H1 (cell line): ENCODE results near the gene PLCL1. TPM values are rescaled to one million over a fixed set of nuclear protein-coding genes. Genes with fewer than 3 reads are reported as not detected.

Experiments used
- CTCF ChIA-PET: fragments of 300-600 bp; sonication (Branson Sonifier 250); formaldehyde crosslinking; loops from one replicate; lab custom pipeline; 2021; ENCODE audit not compliant: partially characterized antibody; lab: Charles Lee
- POLR2A ChIA-PET: fragments of 300-600 bp; sonication (Branson Sonifier 250); formaldehyde crosslinking; loops from one replicate; lab custom pipeline; 2021; ENCODE audit warnings: inconsistent platforms; ENCODE audit not compliant: partially characterized antibody; lab: Charles Lee
- DNase-seq, 2 experiments: peaks; one replicate each; pipeline versions ENCODE4 v3.0.0 to v3.0.0-alpha.2; 2010 to 2022; ENCODE audit warnings: low spot score in 2 of 2, low read depth in 1 of 2, mixed read lengths in 1 of 2
- FAIRE-seq: peaks from 2 replicates; lab custom pipeline; 2011; peaks lifted over from hg19 to GRCh38; lab: Jason Lieb, UNC
- H2AFZ ChIP-seq: 2 replicates; pipeline ENCODE4 v1.8.1; 2012; ENCODE audit warnings: low read length, inconsistent platforms
- H2AK5ac ChIP-seq: 2 replicates; pipeline ENCODE4 v1.6.1; 2013; ENCODE audit warnings: low read depth, low read length
- H2BK120ac ChIP-seq: replicated peaks from 2 replicates; pipeline ENCODE3; 2013; ENCODE audit warnings: low read depth, low read length, inconsistent platforms
- H2BK12ac ChIP-seq: 2 replicates; pipeline ENCODE4 v1.6.1; 2013; ENCODE audit warnings: low read depth, low read length
- H2BK15ac ChIP-seq: 2 replicates; pipeline ENCODE4 v1.6.1; 2013; ENCODE audit warnings: low read length
- H2BK20ac ChIP-seq: 2 replicates; pipeline ENCODE4 v1.6.1; 2013; ENCODE audit warnings: low read length
- H2BK5ac ChIP-seq: 2 replicates; pipeline ENCODE4 v1.6.1; 2013; ENCODE audit warnings: low read depth, low read length
- H3K14ac ChIP-seq: 2 replicates; pipeline ENCODE4 v1.6.1; 2013; ENCODE audit warnings: inconsistent platforms; ENCODE audit not compliant: insufficient read length
- H3K18ac ChIP-seq: 2 replicates; pipeline ENCODE4 v1.6.1; 2013; ENCODE audit warnings: low read length; ENCODE audit errors: extremely low read depth
- H3K23ac ChIP-seq: 2 replicates; pipeline ENCODE4 v1.6.1; 2013; ENCODE audit warnings: inconsistent platforms; ENCODE audit not compliant: insufficient read length
- H3K23me2 ChIP-seq: 2 replicates; pipeline ENCODE4 v1.6.1; 2013; ENCODE audit warnings: low read depth, low read length
- H3K27ac ChIP-seq: 2 replicates; pipeline ENCODE4 v1.6.1; 2011; ENCODE audit warnings: low read depth, low read length, inconsistent platforms
- H3K27me3 ChIP-seq, 4 experiments: replicated peaks in 1 of 4; 1 replicate in 1 of 4; 2 replicates in 3 of 4; pipeline versions ENCODE4 v1.6.1 to v1.8.1; 2011 to 2013; ENCODE audit warnings: low read length in 3 of 4, mild to moderate bottlenecking in 3 of 4, inconsistent platforms in 2 of 4, mixed read lengths in 2 of 4, moderate library complexity in 1 of 4; ENCODE audit not compliant: control insufficient read depth in 3 of 4, insufficient read depth in 3 of 4; ENCODE audit errors: extremely low read depth in 1 of 4
- H3K36me3 ChIP-seq, 4 experiments: 2 replicates each; pipeline versions ENCODE4 v1.6.1 to v1.8.1; 2011 to 2013; ENCODE audit warnings: mild to moderate bottlenecking in 4 of 4, low read length in 3 of 4, moderate library complexity in 2 of 4, control low read depth in 1 of 4, inconsistent platforms in 1 of 4; ENCODE audit not compliant: insufficient read depth in 4 of 4, control insufficient read depth in 2 of 4
- H3K4ac ChIP-seq: replicated peaks from 2 replicates; pipeline ENCODE3; 2013; ENCODE audit warnings: low read length, low read depth, mixed read lengths, inconsistent platforms; ENCODE audit not compliant: insufficient read length
- H3K4me1 ChIP-seq, 4 experiments: replicated peaks in 1 of 4; 1 replicate in 1 of 4; 2 replicates in 3 of 4; pipeline versions ENCODE4 v1.6.1 to v1.8.1; 2011 to 2013; ENCODE audit warnings: low read length in 3 of 4, inconsistent platforms in 2 of 4, mixed read lengths in 1 of 4; ENCODE audit not compliant: insufficient read depth in 4 of 4, control insufficient read depth in 3 of 4
- H3K4me2 ChIP-seq, 2 experiments: 2 replicates each; pipeline versions ENCODE4 v1.6.1 to v1.8.1; 2011 to 2013; ENCODE audit warnings: low read depth in 2 of 2, low read length in 2 of 2, control low read depth in 1 of 2, inconsistent platforms in 1 of 2, mild to moderate bottlenecking in 1 of 2; ENCODE audit not compliant: insufficient read depth in 1 of 2
- H3K4me3 ChIP-seq, 4 experiments: fragments of 200-600, 300-600 bp in 1 of 4; sonication (generic), shearing (Covaris generic), sonication (Bioruptor Twin) in 1 of 4; 2 replicates each; pipeline versions ENCODE4 v1.5.1 to v1.8.1; 2011 to 2016; ENCODE audit warnings: low read length in 4 of 4, low read depth in 3 of 4, control low read depth in 2 of 4, inconsistent platforms in 2 of 4, mild to moderate bottlenecking in 2 of 4, mixed read lengths in 1 of 4, moderate library complexity in 1 of 4; ENCODE audit not compliant: insufficient read depth in 2 of 4; ENCODE audit errors: extremely low read depth in 1 of 4
- H3K56ac ChIP-seq: replicated peaks from 2 replicates; pipeline ENCODE3; 2013; ENCODE audit warnings: low read depth, mild to moderate bottlenecking, mixed read lengths, low read length, inconsistent platforms; ENCODE audit not compliant: insufficient read length
- H3K79me1 ChIP-seq: 2 replicates; pipeline ENCODE4 v1.6.1; 2013; ENCODE audit warnings: low read depth, low read length, control low read depth
- H3K79me2 ChIP-seq, 2 experiments: 2 replicates each; pipeline versions ENCODE4 v1.6.1 to v1.8.1; 2012 to 2013; ENCODE audit warnings: low read length in 2 of 2, mild to moderate bottlenecking in 2 of 2, inconsistent platforms in 1 of 2; ENCODE audit not compliant: insufficient read depth in 2 of 2, control insufficient read depth in 1 of 2
- H3K9ac ChIP-seq, 4 experiments: replicated peaks in 1 of 4; 1 replicate in 1 of 4; 2 replicates in 3 of 4; pipeline versions ENCODE4 v1.6.1 to v1.8.1; 2011 to 2013; ENCODE audit warnings: low read depth in 3 of 4, low read length in 3 of 4, control low read depth in 2 of 4, mild to moderate bottlenecking in 2 of 4, moderate library complexity in 2 of 4, inconsistent platforms in 1 of 4; ENCODE audit errors: extremely low read depth in 1 of 4
- H3K9me3 ChIP-seq, 2 experiments: 2 replicates each; pipeline versions ENCODE4 v1.6.1 to v1.8.1; 2012 to 2013; ENCODE audit warnings: mild to moderate bottlenecking in 2 of 2, moderate library complexity in 2 of 2, control low read depth in 1 of 2, inconsistent platforms in 1 of 2, low read depth in 1 of 2, low read length in 1 of 2, mixed read lengths in 1 of 2; ENCODE audit not compliant: insufficient read depth in 2 of 2
- H4K20me1 ChIP-seq, 2 experiments: replicated peaks in 1 of 2; 2 replicates each; pipeline versions ENCODE3 to v1.8.1; 2011 to 2013; ENCODE audit warnings: inconsistent platforms in 2 of 2, low read length in 2 of 2, mild to moderate bottlenecking in 1 of 2; ENCODE audit not compliant: insufficient read depth in 2 of 2, control insufficient read depth in 1 of 2
- H4K5ac ChIP-seq: 2 replicates; pipeline ENCODE4 v1.6.1; 2013; ENCODE audit warnings: low read length, low read depth, mixed read lengths, inconsistent platforms; ENCODE audit not compliant: insufficient read length
- H4K8ac ChIP-seq: 2 replicates; pipeline ENCODE4 v1.8.0; 2013; ENCODE audit warnings: mild to moderate bottlenecking, moderate library complexity, low read length, inconsistent platforms; ENCODE audit not compliant: insufficient read depth; ENCODE audit errors: extremely low read depth
- H4K91ac ChIP-seq: replicated peaks from 2 replicates; pipeline ENCODE3; 2013; ENCODE audit warnings: low read length, mixed read lengths, inconsistent platforms; ENCODE audit not compliant: insufficient read length
- ASH2L ChIP-seq: fragments of 200-600, 300-600 bp; sonication (generic); IDR thresholded peaks from one replicate; pipeline ENCODE4 v1.7.1; 2017; ENCODE audit warnings: low read length
- CTCF ChIP-seq, 3 experiments: IDR thresholded peaks; 1 replicate in 2 of 3; 2 replicates in 1 of 3; pipeline versions ENCODE4 v1.5.1 to v1.6.1; 2011; ENCODE audit warnings: low read length in 3 of 3, mild to moderate bottlenecking in 3 of 3, inconsistent platforms in 2 of 3, low read depth in 1 of 3, moderate library complexity in 1 of 3; ENCODE audit not compliant: insufficient read depth in 1 of 3; ENCODE audit errors: control extremely low read depth in 1 of 3
- EP300 ChIP-seq, 2 experiments: IDR thresholded peaks; 1 replicate in 1 of 2; 2 replicates in 1 of 2; pipeline ENCODE4 v1.6.1; 2011 to 2012; ENCODE audit warnings: low read depth in 2 of 2, low read length in 2 of 2, mild to moderate bottlenecking in 2 of 2, borderline replicate concordance in 1 of 2, inconsistent platforms in 1 of 2, moderate library complexity in 1 of 2
- JUND ChIP-seq: IDR thresholded peaks from 2 replicates; pipeline ENCODE4 v1.6.1; 2011; ENCODE audit warnings: mild to moderate bottlenecking, improper control_type of control experiment, low read length
- NANOG ChIP-seq: IDR thresholded peaks from 2 replicates; pipeline ENCODE4 v1.6.1; 2011; ENCODE audit warnings: low read length, low read depth, mild to moderate bottlenecking, inconsistent platforms; ENCODE audit not compliant: insufficient read depth, poor library complexity, severe bottlenecking
- RXRA ChIP-seq: IDR thresholded peaks from 2 replicates; pipeline ENCODE4 v1.6.1; 2011; ENCODE audit warnings: low read depth, mild to moderate bottlenecking, low read length, moderate library complexity; ENCODE audit not compliant: insufficient read depth
- SP4 ChIP-seq: IDR thresholded peaks from 2 replicates; pipeline ENCODE4 v1.6.1; 2012; ENCODE audit warnings: low read length, inconsistent platforms
- SRF ChIP-seq: IDR thresholded peaks from 2 replicates; pipeline ENCODE4 v1.6.1; 2011; ENCODE audit warnings: mild to moderate bottlenecking, low read depth, low read length, moderate library complexity
- ZNF274 ChIP-seq: IDR thresholded peaks from 2 replicates; pipeline ENCODE4 v1.7.0; 2012; ENCODE audit warnings: low read length, borderline replicate concordance; ENCODE audit errors: extremely low read depth
- WGBS, 2 experiments: shearing (Covaris generic) in 1 of 2; methylation state at CpG; one replicate each; pipeline versions ENCODE4 v1.1.6 to v1.1.7; 2013 to 2015; ENCODE audit warnings: low lambda C conversion rate in 2 of 2, mixed read lengths in 2 of 2, inconsistent platforms in 1 of 2, low coverage in 1 of 2, missing lambda C conversion rate in 1 of 2; ENCODE audit not compliant: insufficient replicate concordance in 2 of 2, insufficient coverage in 1 of 2, insufficient read length in 1 of 2; ENCODE audit errors: extremely low coverage in 1 of 2, missing lambda C conversion rate in 1 of 2; 5-methylcytosine and 5-hydroxymethylcytosine counted together
- polyA plus RNA-seq, 7 experiments: library from polyadenylated mRNA; depleted of rRNA in 3 of 7; stranded (reverse) in 5 of 7; unstranded in 2 of 7; fragments of >200 nt in 5 of 7; fragments of 200-250 nt in 2 of 7; gene quantifications; 1 replicate in 5 of 7; 2 replicates in 1 of 7; 4 replicates in 1 of 7; pipeline versions ENCODE4 v1.2.1 to v1.2.3, GENCODE V29; 2011 to 2013; ENCODE audit warnings: missing spikeins in 2 of 7, mixed read lengths in 2 of 7
- total RNA-seq: library from RNA; stranded (reverse); fragmentation: NEBNext Ultra II Directional; extraction: Animal tissue kit (Norgen Biotek cat#: 25700); gene quantifications from 2 replicates; pipeline ENCODE4 v1.2.1, GENCODE V29; 2021
- TF ChIP-seq, protein P1 (sequence below): IDR thresholded peaks from 2 replicates; pipeline ENCODE4 v1.6.1; 2012; ENCODE audit warnings: low read length, inconsistent platforms

PLCL1 gene
- total and polyA plus RNA-seq, 2 of the 8 experiments (the other 6 are each of a cell fraction or from before 2014, with no cell fraction given), result not detected

DNA sequence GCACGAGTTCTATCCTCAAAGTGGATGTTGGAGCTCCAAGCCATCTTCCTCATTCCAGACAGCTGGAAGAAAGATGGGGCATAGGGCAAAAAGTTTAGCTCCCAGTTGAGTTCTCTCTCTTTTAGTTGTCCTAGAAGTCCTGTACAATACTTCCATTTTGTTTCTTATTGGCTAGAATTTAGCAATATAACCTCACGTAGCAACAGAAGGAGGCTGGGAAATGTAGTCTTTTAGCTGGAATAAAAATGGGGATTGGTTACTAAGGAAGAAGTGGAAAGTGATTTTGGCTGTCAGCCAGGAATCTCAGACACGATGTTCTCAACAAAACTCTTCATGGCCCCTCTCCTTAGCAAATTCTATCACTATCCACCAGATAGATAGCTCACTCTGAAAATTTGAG, 79.9 kb downstream of the PLCL1 start:
- Histone ChIP-seq H3K79me1 (no peaks in the 10 kb centered on the region), H3K27ac (no peak overlapping the region), H3K79me2 (no peaks in the 10 kb centered on the region), H3K9ac (no peak overlapping the region), H3K18ac (no peak overlapping the region), H3K14ac (no peak overlapping the region), H3K4ac (no peak overlapping the region), H4K5ac (no peak overlapping the region), H3K36me3 (no peaks in the 10 kb centered on the region), H3K4me1 (peaks cover 0 to 3% (median 2%) of the 10 kb centered on the region in 4 experiments; a peak in 4 of 7 replicates), H3K56ac (no peak overlapping the region), H3K4me3 (no peak overlapping the region), H2BK5ac (no peak overlapping the region), H2BK120ac (no peak overlapping the region), H4K20me1 (no peaks in the 10 kb centered on the region), H4K8ac (no peak overlapping the region), H3K9me3 (no peaks in the 10 kb centered on the region), H3K27me3 (no peaks in the 10 kb centered on the region), H2AFZ (peak overlapping the region; percentile 88; the same call in 1 of the 2 replicates), H2BK12ac (no peak overlapping the region), H2BK15ac (no peak overlapping the region), H2BK20ac (no peak overlapping the region), H2AK5ac (no peak overlapping the region), H4K91ac (no peak overlapping the region), H3K4me2 (no peak overlapping the region), H3K23ac (no peak overlapping the region), H3K23me2 (no peaks in the 10 kb centered on the region)
- FAIRE-seq, result no peak
- no peak for DNase-seq
- 83% methylated on average over 3 of the region's 3 CpGs; no CpG with 5 or more reads in 1 of the 2 experiments for WGBS, 2 experiments
- ChIA-PET POLR2A (no interaction called here), CTCF (interaction anchor here (0.9 kb wide), 1 partner anchor 26 kb away, joined by 3 read pairs; no protein-coding TSS in a partner anchor)
- no peak for TF ChIP-seq CTCF (IDR thresholded peaks at IDR 0.05; ENCODE audit: control extremely low read depth in 1 of 3, insufficient read depth in 1 of 3, low read depth in 1 of 3, low read length in 3 of 3)
- TF ChIP-seq SRF, result no peak
- TF ChIP-seq JUND, result no peak
- no peak for TF ChIP-seq ZNF274
- TF ChIP-seq EP300 (IDR thresholded peaks at IDR 0.05; ENCODE audit: borderline replicate concordance in 1 of 2, low read depth in 2 of 2, low read length in 2 of 2), result no peak
- TF ChIP-seq RXRA, result no peak
- TF ChIP-seq NANOG, result no peak
- TF ChIP-seq ASH2L, result no peak
- no peak for TF ChIP-seq SP4
- TF ChIP-seq, protein P1, sequence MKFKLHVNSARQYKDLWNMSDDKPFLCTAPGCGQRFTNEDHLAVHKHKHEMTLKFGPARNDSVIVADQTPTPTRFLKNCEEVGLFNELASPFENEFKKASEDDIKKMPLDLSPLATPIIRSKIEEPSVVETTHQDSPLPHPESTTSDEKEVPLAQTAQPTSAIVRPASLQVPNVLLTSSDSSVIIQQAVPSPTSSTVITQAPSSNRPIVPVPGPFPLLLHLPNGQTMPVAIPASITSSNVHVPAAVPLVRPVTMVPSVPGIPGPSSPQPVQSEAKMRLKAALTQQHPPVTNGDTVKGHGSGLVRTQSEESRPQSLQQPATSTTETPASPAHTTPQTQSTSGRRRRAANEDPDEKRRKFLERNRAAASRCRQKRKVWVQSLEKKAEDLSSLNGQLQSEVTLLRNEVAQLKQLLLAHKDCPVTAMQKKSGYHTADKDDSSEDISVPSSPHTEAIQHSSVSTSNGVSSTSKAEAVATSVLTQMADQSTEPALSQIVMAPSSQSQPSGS, result no peak
